Loucy (cell line): ENCODE data around the gene LRRC59.

ENCODE experiments used
- EZH2phosphoT487 ChIP-seq: fragments of 200-600 bp; IDR thresholded peaks from 2 replicates; pipeline ENCODE4 v1.6.1; 2018; ENCODE audit warnings: antibody characterized with exemption, mild to moderate bottlenecking, moderate library complexity, borderline replicate concordance
- TF ChIP-seq, protein P1 (sequence below): fragments of 200-600 bp; sonication (generic); conservative IDR thresholded peaks from 2 replicates; pipeline ENCODE4 v1.5.1; 2014; ENCODE audit warnings: mild to moderate bottlenecking, antibody characterized with exemption, low read length

DNA sequence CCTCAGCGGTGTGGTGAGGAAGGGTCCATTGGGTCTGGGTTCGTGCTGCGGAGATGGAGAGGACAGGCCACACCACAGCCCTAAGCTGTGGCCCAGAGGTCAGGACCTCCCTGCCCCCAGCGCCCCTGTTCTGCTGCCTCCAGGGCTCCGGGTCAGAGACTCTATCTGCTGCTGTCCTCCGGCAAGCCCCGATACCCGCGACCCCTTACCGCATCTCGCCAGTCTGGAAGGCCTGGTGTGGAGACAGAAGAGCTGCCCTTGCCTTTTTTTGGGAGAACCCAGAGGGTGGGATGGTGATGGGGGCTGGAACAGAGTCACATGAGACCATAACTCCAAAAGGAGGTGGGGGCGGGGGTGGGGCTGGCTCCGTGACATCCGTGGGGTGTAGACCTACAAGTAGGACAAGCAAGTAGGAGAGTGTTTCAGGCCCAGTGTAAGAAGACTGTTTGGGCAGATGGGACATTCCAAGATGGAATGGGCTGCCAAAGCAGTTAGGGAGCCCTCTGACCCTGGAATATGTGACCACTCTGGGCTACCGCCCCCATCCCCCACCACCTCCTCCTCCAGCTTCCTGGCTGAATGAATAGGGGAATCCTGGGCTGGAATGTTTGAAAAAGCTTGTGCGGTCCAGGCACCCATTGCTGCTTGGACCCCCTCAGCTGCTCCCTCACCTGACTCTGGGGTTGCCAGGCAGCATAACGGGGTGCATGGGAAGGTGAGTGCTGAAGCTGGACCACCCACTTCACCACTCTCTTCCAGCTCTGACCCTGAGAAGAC, 50.0 kb downstream of the LRRC59 start:
- TF ChIP-seq EZH2phosphoT487 = no peak
- TF ChIP-seq, protein P1, sequence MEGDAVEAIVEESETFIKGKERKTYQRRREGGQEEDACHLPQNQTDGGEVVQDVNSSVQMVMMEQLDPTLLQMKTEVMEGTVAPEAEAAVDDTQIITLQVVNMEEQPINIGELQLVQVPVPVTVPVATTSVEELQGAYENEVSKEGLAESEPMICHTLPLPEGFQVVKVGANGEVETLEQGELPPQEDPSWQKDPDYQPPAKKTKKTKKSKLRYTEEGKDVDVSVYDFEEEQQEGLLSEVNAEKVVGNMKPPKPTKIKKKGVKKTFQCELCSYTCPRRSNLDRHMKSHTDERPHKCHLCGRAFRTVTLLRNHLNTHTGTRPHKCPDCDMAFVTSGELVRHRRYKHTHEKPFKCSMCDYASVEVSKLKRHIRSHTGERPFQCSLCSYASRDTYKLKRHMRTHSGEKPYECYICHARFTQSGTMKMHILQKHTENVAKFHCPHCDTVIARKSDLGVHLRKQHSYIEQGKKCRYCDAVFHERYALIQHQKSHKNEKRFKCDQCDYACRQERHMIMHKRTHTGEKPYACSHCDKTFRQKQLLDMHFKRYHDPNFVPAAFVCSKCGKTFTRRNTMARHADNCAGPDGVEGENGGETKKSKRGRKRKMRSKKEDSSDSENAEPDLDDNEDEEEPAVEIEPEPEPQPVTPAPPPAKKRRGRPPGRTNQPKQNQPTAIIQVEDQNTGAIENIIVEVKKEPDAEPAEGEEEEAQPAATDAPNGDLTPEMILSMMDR = no peak
